NT2/D1 (cell line): ENCODE data around the gene TMC6.
"Not testable (repeated sequence)": the region's sequence is repeated elsewhere in the genome, so short reads cannot be mapped to it uniquely, and the experiment has no call there.

ENCODE experiments used
- DNase-seq: peaks from one replicate; pipeline ENCODE4 v3.0.0-alpha.2; 2011; ENCODE audit warnings: low read depth, low spot score
- H3K27me3 ChIP-seq: 2 replicates; pipeline ENCODE4 v1.6.0; 2011; ENCODE audit warnings: mild to moderate bottlenecking; ENCODE audit not compliant: insufficient read length, insufficient read depth
- H3K36me3 ChIP-seq: 2 replicates; pipeline ENCODE4 v1.6.1; 2011; ENCODE audit warnings: mild to moderate bottlenecking, low read length, mixed read lengths; ENCODE audit not compliant: insufficient read depth, insufficient read length
- H3K4me1 ChIP-seq: 2 replicates; pipeline ENCODE4 v1.5.1; 2011; ENCODE audit not compliant: insufficient read depth, insufficient read length
- H3K4me3 ChIP-seq: 2 replicates; pipeline ENCODE4 v1.5.1; 2011; ENCODE audit warnings: low read depth; ENCODE audit not compliant: insufficient read length
- H3K9ac ChIP-seq: 2 replicates; pipeline ENCODE4 v1.6.0; 2011; ENCODE audit warnings: low read depth; ENCODE audit not compliant: insufficient read length
- H3K9me3 ChIP-seq: 2 replicates; pipeline ENCODE4 v1.5.1; 2011; ENCODE audit warnings: mild to moderate bottlenecking, low read length; ENCODE audit not compliant: insufficient read depth
- SUZ12 ChIP-seq: IDR thresholded peaks from 2 replicates; pipeline ENCODE4 v1.6.1; 2011; ENCODE audit not compliant: insufficient read length, insufficient read depth; ENCODE audit errors: extremely low read depth
- YY1 ChIP-seq: IDR thresholded peaks from 2 replicates; pipeline ENCODE4 v1.6.1; 2011; ENCODE audit not compliant: insufficient read length, insufficient read depth
- ZNF274 ChIP-seq: IDR thresholded peaks from 2 replicates; pipeline ENCODE4 v1.6.1; 2011; ENCODE audit warnings: mild to moderate bottlenecking, low read depth, low read length

TMC6 gene

DNA sequence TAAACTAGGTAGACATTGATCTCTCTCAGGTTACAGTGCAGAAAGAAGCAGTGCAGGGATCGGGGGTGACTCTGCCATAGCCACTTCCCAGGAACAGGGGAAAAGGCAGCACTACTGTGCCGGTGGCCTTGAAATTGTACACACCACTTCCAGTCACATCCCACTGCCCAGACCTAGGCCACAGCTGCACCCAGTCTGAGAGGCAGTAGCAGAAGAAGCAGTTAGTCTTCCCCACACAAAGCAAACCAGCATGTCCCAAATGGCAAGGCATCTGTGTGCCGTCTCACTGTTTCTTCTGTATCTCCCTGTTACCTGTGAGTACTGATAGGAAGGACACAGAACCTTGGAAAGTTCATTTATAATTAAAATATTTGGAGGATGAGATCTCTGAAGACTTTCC, 47.0 kb downstream of the TMC6 start:
- no peak for DNase-seq
- no peaks in the 10 kb centered on the region for H3K4me1 ChIP-seq
- peak overlapping the region; percentile 17 for H3K9ac ChIP-seq
- peaks cover 39% of the 10 kb centered on the region for H3K36me3 ChIP-seq
- H3K4me3 ChIP-seq: no peak overlapping the region
- no peaks in the 10 kb centered on the region for H3K9me3 ChIP-seq
- TF ChIP-seq ZNF274 (no peak), SUZ12 (no peak), YY1 (no peak)
- H3K27me3 ChIP-seq: no peaks in the 10 kb centered on the region

DNA sequence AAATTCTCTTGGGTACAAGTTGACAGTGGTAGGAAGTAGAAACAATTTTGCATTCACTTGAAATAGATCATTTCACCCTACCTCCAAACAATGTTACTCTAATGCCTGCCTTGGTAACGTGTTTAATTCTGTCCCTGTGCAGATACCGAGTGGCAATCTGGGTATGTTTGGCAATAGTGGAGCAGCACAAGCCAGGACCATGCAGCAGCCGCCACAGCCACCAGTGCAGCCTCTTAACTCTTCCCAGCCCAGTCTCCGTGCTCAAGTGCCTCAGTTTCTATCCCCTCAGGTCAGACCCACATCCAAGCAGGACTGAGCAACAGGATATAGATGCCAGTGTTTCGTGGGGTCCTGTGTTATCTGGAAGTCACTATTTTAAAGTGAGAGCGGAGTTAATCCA, 49.3 kb downstream of the TMC6 start:
- no peak for DNase-seq
- no peak overlapping the region for H3K4me3 ChIP-seq
- no peaks in the 10 kb centered on the region for H3K9me3 ChIP-seq
- TF ChIP-seq ZNF274 (no peak), YY1 (no peak), SUZ12 (no peak)
- H3K4me1 ChIP-seq: no peaks in the 10 kb centered on the region
- H3K27me3 ChIP-seq: no peaks in the 10 kb centered on the region
- H3K9ac ChIP-seq: no peak overlapping the region
- H3K36me3 ChIP-seq: peaks cover 55% of the 10 kb centered on the region

GRCh38 chr17:78075545-78075944, 53.0 kb downstream of the TMC6 start:
- no peaks in the 10 kb centered on the region for H3K4me1 ChIP-seq
- H3K9ac ChIP-seq: no peak overlapping the region
- peaks cover 77% of the 10 kb centered on the region for H3K36me3 ChIP-seq
- H3K27me3 ChIP-seq: no peaks in the 10 kb centered on the region
- TF ChIP-seq YY1 (no peak), ZNF274 (no peak), SUZ12 (no peak)
- H3K9me3 ChIP-seq: 0 out of 2 replicates have a peak, but pooled peaks cover 5% of the 10 kb centered on the region
- no peak for DNase-seq
- no peak overlapping the region for H3K4me3 ChIP-seq

DNA sequence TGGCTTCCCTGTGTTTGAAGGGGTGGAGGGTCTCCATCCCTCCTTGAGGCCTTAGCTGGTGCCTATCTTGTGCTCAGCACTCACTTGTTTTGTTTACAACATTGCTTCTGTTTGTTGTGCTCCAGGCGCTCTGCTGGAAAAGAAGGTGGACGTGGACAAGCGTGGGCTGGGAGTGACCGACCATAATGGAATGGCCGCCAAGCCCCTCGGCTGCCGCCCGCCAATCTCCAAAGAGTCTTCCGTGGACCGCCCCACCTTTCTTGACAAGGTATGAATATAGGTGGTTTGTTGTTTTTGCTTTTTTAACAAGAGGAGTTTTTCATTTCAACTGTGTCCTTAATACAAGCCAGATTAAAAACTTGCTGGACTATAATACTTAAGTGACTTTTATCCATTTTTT, 53.5 kb downstream of the TMC6 start:
- H3K4me3 ChIP-seq: no peak overlapping the region
- no peak for DNase-seq
- 0 out of 2 replicates have a peak, but pooled peaks cover 5% of the 10 kb centered on the region for H3K9me3 ChIP-seq
- no peak overlapping the region for H3K9ac ChIP-seq
- no peak for TF ChIP-seq YY1
- no peak for TF ChIP-seq ZNF274
- TF ChIP-seq SUZ12: no peak
- H3K27me3 ChIP-seq: no peaks in the 10 kb centered on the region
- no peaks in the 10 kb centered on the region for H3K4me1 ChIP-seq
- peaks cover 78% of the 10 kb centered on the region for H3K36me3 ChIP-seq

DNA sequence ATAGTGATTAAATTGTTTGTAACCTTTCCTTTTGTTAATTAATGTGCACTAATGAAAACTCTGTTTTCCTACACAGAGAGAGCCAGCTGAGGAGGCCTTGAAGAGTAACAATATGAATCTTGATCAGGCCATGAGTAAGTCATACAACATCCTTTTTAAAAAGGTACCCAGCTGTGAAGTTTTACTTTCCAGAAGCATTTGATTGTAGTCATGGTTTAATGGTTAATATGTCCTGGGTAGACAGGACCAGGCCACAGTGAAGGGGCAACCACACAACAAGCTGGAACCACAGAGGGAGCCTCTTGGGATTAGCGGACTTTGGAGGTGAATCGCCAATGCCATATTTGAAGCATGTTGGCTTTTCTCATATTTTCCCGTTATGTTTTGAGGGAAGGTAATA, 55.6 kb downstream of the TMC6 start:
- no peak overlapping the region for H3K4me3 ChIP-seq
- H3K36me3 ChIP-seq: peaks cover 69% of the 10 kb centered on the region
- no peak overlapping the region for H3K9ac ChIP-seq
- DNase-seq: no peak
- TF ChIP-seq ZNF274 (no peak), SUZ12 (no peak), YY1 (no peak)
- no peaks in the 10 kb centered on the region for H3K4me1 ChIP-seq
- H3K27me3 ChIP-seq: no peaks in the 10 kb centered on the region
- 0 out of 2 replicates have a peak, but pooled peaks cover 5% of the 10 kb centered on the region for H3K9me3 ChIP-seq

DNA sequence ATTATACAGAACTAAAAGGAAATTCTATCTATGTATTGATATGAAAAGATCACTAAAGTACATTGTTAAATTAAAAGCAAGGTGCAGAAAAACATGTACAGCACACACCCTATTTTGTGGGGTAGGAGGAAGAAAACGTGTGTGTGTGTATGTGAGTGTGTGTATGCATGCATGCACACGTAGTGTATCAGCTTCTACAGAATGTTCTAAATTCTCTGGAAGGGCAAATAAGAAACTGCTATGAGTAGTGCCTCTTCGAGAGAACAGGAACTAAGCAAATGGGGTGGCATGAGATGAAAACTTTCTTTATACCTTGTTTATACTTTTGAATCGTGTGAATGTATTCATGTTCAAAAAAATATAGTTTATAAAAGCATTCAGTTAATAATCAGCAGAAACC, 58.9 kb downstream of the TMC6 start:
- Histone ChIP-seq H3K36me3 (peaks cover 56% of the 10 kb centered on the region), H3K9ac (no peak overlapping the region), H3K4me1 (no peaks in the 10 kb centered on the region), H3K9me3 (0 out of 2 replicates have a peak, but pooled peaks cover 5% of the 10 kb centered on the region), H3K27me3 (no peaks in the 10 kb centered on the region), H3K4me3 (no peak overlapping the region)
- TF ChIP-seq ZNF274 (no peak), SUZ12 (no peak), YY1 (no peak)
- no peak for DNase-seq

GRCh38 chr17:78066976-78067375, 61.6 kb downstream of the TMC6 start:
- not testable (repeated sequence) for H3K27me3 ChIP-seq, H3K4me1 ChIP-seq, H3K9me3 ChIP-seq, H3K4me3 ChIP-seq, DNase-seq, H3K9ac ChIP-seq
- H3K36me3 ChIP-seq: peaks cover 31% of the 10 kb centered on the region

DNA sequence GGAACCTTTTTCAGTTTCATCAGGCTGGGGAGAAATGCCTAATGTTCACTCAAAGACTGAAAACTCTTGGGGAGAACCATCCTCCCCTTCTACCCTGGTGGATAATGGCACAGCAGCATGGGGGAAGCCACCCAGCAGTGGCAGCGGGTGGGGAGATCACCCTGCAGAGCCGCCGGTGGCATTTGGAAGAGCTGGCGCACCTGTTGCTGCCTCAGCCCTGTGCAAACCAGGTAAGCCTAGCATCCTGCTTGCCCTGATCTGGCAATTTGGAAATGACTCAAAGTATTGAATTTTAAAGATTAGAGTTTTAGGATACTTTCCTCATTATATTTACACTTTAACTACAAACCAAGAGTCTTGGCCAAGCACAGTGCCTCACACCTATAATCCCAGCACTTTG, 63.8 kb downstream of the TMC6 start:
- Histone ChIP-seq H3K9ac (no peak overlapping the region), H3K36me3 (peaks cover 16% of the 10 kb centered on the region), H3K27me3 (no peaks in the 10 kb centered on the region), H3K4me1 (no peaks in the 10 kb centered on the region), H3K9me3 (no peaks in the 10 kb centered on the region), H3K4me3 (no peak overlapping the region)
- DNase-seq: no peak
- TF ChIP-seq SUZ12: no peak
- TF ChIP-seq ZNF274: no peak
- no peak for TF ChIP-seq YY1
